HAP-1 (cell line): ENCODE data around the gene ATP10B.
A peak's percentile ranks its signal among the peaks of the same experiment; 100 is the strongest.
"Not testable (repeated sequence)": the region's sequence is repeated elsewhere in the genome, so short reads cannot be mapped to it uniquely, and the experiment has no call there.

Experiments
- DNase-seq, 2 experiments: peaks; one replicate each; pipeline ENCODE4 v3.0.0-alpha.2; 2016 to 2020; ENCODE audit warnings: low spot score in 2 of 2
- H3K27me3 ChIP-seq: fragments of 250-450 bp; sonication (Bioruptor Pico); 2 replicates; pipeline ENCODE4 v1.5.1; 2020; ENCODE audit warnings: low read depth, mild to moderate bottlenecking, moderate library complexity
- H3K36me3 ChIP-seq: fragments of 250-450 bp; sonication (Bioruptor Pico); replicated peaks from 2 replicates; pipeline ENCODE4 v1.5.1; 2020; ENCODE audit warnings: mild to moderate bottlenecking
- H3K4me1 ChIP-seq: fragments of 250-450 bp; sonication (Bioruptor Pico); 2 replicates; pipeline ENCODE4 v1.5.1; 2020; ENCODE audit warnings: mild to moderate bottlenecking
- H3K4me3 ChIP-seq: fragments of 250-450 bp; sonication (Bioruptor Pico); 2 replicates; pipeline ENCODE4 v1.5.1; 2020; ENCODE audit warnings: mild to moderate bottlenecking, moderate library complexity
- H3K9me3 ChIP-seq: fragments of 250-450 bp; sonication (Bioruptor Pico); 2 replicates; pipeline ENCODE4 v1.5.1; 2020; ENCODE audit warnings: mild to moderate bottlenecking, moderate library complexity
- in situ Hi-C: fragments of 300-500 bp; cut with MboI; formaldehyde crosslinking; loops from 3 replicates; pipeline ENCODE4 v1.14.3; 2020; ENCODE audit warnings: low sequenced_read_pairs, inconsistent platforms, mixed read lengths

ATP10B gene

GRCh38 chr5:160757194-160757593 lies 94.8 kb downstream of the ATP10B start:
- no peak for DNase-seq
- no peaks in the 10 kb centered on the region for H3K36me3 ChIP-seq
- no peaks in the 10 kb centered on the region for H3K9me3 ChIP-seq
- no peaks in the 10 kb centered on the region for H3K4me1 ChIP-seq
- H3K4me3 ChIP-seq, result no peak overlapping the region
- no peaks in the 10 kb centered on the region for H3K27me3 ChIP-seq
- in situ Hi-C loops, result no loop called here

- DNase-seq, result no peak
- no peak overlapping the region for H3K4me3 ChIP-seq
- no peaks in the 10 kb centered on the region for H3K36me3 ChIP-seq
- no peaks in the 10 kb centered on the region for H3K9me3 ChIP-seq
- in situ Hi-C loops, result no loop called here
- H3K4me1 ChIP-seq, result peaks cover under 1% of the 10 kb centered on the region; the same call in 1 of the 2 replicates
- no peaks in the 10 kb centered on the region for H3K27me3 ChIP-seq
Measured at GRCh38 chr5:160750938-160751657, 100.9 kb downstream of the ATP10B start.

GRCh38 chr5:160749682-160750081 lies 102.3 kb downstream of the ATP10B start:
- H3K4me1 ChIP-seq, result peaks cover 14% of the 10 kb centered on the region

GRCh38 chr5:160749026-160749425 lies 103.0 kb downstream of the ATP10B start:
- DNase-seq, result no peak
- no peaks in the 10 kb centered on the region for H3K9me3 ChIP-seq
- H3K4me1 ChIP-seq, result peaks cover 17% of the 10 kb centered on the region
- in situ Hi-C loops, result no loop called here
- no peaks in the 10 kb centered on the region for H3K36me3 ChIP-seq
- H3K27me3 ChIP-seq, result no peaks in the 10 kb centered on the region
- no peak overlapping the region for H3K4me3 ChIP-seq

More at GRCh38 chr5:160749682-160750081, 102.3 kb downstream of the ATP10B start:
- in situ Hi-C loops, result no loop called here
- Histone ChIP-seq H3K36me3 (no peaks in the 10 kb centered on the region), H3K4me3 (no peak overlapping the region), H3K27me3 (no peaks in the 10 kb centered on the region), H3K9me3 (no peaks in the 10 kb centered on the region)
- no peak for DNase-seq

GRCh38 chr5:160747987-160748386 lies 104.0 kb downstream of the ATP10B start:
- Histone ChIP-seq H3K4me1 (peaks cover 26% of the 10 kb centered on the region), H3K9me3 (no peaks in the 10 kb centered on the region), H3K36me3 (no peaks in the 10 kb centered on the region), H3K4me3 (no peak overlapping the region), H3K27me3 (no peaks in the 10 kb centered on the region)
- in situ Hi-C loops, result no loop called here
- DNase-seq, result peak in 1 of 2 experiments; percentile 10

GRCh38 chr5:160747559-160747958 lies 104.5 kb downstream of the ATP10B start:
- Histone ChIP-seq H3K9me3 (no peaks in the 10 kb centered on the region), H3K4me3 (no peak overlapping the region), H3K4me1 (peaks cover 26% of the 10 kb centered on the region), H3K27me3 (no peaks in the 10 kb centered on the region), H3K36me3 (no peaks in the 10 kb centered on the region)
- in situ Hi-C loops, result no loop called here
- no peak for DNase-seq

GRCh38 chr5:160744268-160745101 lies 107.5 kb downstream of the ATP10B start:
- H3K27me3 ChIP-seq, result no peaks in the 10 kb centered on the region
- peaks cover 26% of the 10 kb centered on the region for H3K4me1 ChIP-seq
- peak; percentile 71 to 95 for DNase-seq
- no peak overlapping the region for H3K4me3 ChIP-seq
- in situ Hi-C loops, result no loop called here
- no peaks in the 10 kb centered on the region for H3K36me3 ChIP-seq
- H3K9me3 ChIP-seq, result no peaks in the 10 kb centered on the region

- Histone ChIP-seq H3K4me3 (no peak overlapping the region), H3K4me1 (peaks cover 26% of the 10 kb centered on the region), H3K27me3 (no peaks in the 10 kb centered on the region), H3K36me3 (no peaks in the 10 kb centered on the region), H3K9me3 (no peaks in the 10 kb centered on the region)
- DNase-seq, result no peak
- in situ Hi-C loops, result no loop called here
Measured at GRCh38 chr5:160743027-160743426, 109.0 kb downstream of the ATP10B start.

GRCh38 chr5:160742446-160742845 lies 109.6 kb downstream of the ATP10B start:
- no peaks in the 10 kb centered on the region for H3K36me3 ChIP-seq
- H3K9me3 ChIP-seq, result no peaks in the 10 kb centered on the region
- H3K4me3 ChIP-seq, result no peak overlapping the region
- no peak for DNase-seq
- peaks cover 26% of the 10 kb centered on the region for H3K4me1 ChIP-seq
- no peaks in the 10 kb centered on the region for H3K27me3 ChIP-seq
- in situ Hi-C loops, result no loop called here

GRCh38 chr5:160727296-160727997 lies 124.6 kb downstream of the ATP10B start:
- Histone ChIP-seq H3K36me3 (no peaks in the 10 kb centered on the region), H3K4me1 (no peaks in the 10 kb centered on the region), H3K9me3 (no peaks in the 10 kb centered on the region), H3K27me3 (no peaks in the 10 kb centered on the region), H3K4me3 (no peak overlapping the region)
- in situ Hi-C loops, result no loop called here
- DNase-seq, result no peak

- in situ Hi-C loops, result no loop called here
- Histone ChIP-seq H3K4me3 (no peak overlapping the region), H3K27me3 (no peaks in the 10 kb centered on the region), H3K9me3 (no peaks in the 10 kb centered on the region), H3K36me3 (no peaks in the 10 kb centered on the region), H3K4me1 (no peaks in the 10 kb centered on the region)
- DNase-seq, result no peak
Measured at GRCh38 chr5:160726721-160727120, 125.3 kb downstream of the ATP10B start.

- Histone ChIP-seq H3K4me3 (no peak overlapping the region), H3K27me3 (no peaks in the 10 kb centered on the region), H3K36me3 (no peaks in the 10 kb centered on the region), H3K4me1 (no peaks in the 10 kb centered on the region), H3K9me3 (no peaks in the 10 kb centered on the region)
- DNase-seq, result no peak
- in situ Hi-C loops, result no loop called here
Measured at GRCh38 chr5:160720822-160721221, 131.2 kb downstream of the ATP10B start.

- in situ Hi-C loops, H3K36me3 ChIP-seq, H3K4me1 ChIP-seq, H3K4me3 ChIP-seq, H3K9me3 ChIP-seq, DNase-seq, H3K27me3 ChIP-seq: not testable (repeated sequence)
Measured at GRCh38 chr5:160715508-160715907, 136.5 kb downstream of the ATP10B start.
